Subcutaneous abdominal adipose tissue (tissue), 5 donors: ENCODE data around the gene IL10RA.

Experiments used
- H3K27ac ChIP-seq: one replicate; pipeline ENCODE4 v1.7.0; 2013; ENCODE audit warnings: low read depth, mild to moderate bottlenecking, inconsistent platforms, low read length, moderate library complexity
- H3K27me3 ChIP-seq, 5 donors: one replicate each; pipeline ENCODE4 v1.7.0; 2013; ENCODE audit warnings: low read length in 5 of 5, inconsistent platforms in 1 of 5; ENCODE audit not compliant: control insufficient read depth in 5 of 5, insufficient read depth in 4 of 5
- H3K36me3 ChIP-seq, 5 donors: one replicate each; pipeline ENCODE4 v1.7.0; 2013; ENCODE audit warnings: low read length in 5 of 5; ENCODE audit not compliant: control insufficient read depth in 5 of 5, insufficient read depth in 5 of 5
- H3K4me1 ChIP-seq, 5 donors: one replicate each; pipeline ENCODE4 v1.7.0; 2013; ENCODE audit warnings: low read length in 5 of 5, mild to moderate bottlenecking in 3 of 5, moderate library complexity in 1 of 5; ENCODE audit not compliant: control insufficient read depth in 5 of 5, insufficient read depth in 5 of 5
- H3K4me3 ChIP-seq, 5 donors: one replicate each; pipeline ENCODE4 v1.7.0; 2013; ENCODE audit warnings: low read length in 5 of 5, low read depth in 1 of 5
- H3K9ac ChIP-seq, 5 donors: one replicate each; pipeline ENCODE4 v1.7.0; 2013; ENCODE audit warnings: low read length in 5 of 5, mild to moderate bottlenecking in 4 of 5, moderate library complexity in 3 of 5
- H3K9me3 ChIP-seq, 5 donors: one replicate each; pipeline ENCODE4 v1.7.0; 2013; ENCODE audit warnings: low read length in 5 of 5; ENCODE audit not compliant: control insufficient read depth in 5 of 5
- donor health status: healthy.
- donor health status: healthy.
- donor health status: healthy.
- donor health status: healthy.
- donor health status: healthy.

Gene IL10RA

DNA sequence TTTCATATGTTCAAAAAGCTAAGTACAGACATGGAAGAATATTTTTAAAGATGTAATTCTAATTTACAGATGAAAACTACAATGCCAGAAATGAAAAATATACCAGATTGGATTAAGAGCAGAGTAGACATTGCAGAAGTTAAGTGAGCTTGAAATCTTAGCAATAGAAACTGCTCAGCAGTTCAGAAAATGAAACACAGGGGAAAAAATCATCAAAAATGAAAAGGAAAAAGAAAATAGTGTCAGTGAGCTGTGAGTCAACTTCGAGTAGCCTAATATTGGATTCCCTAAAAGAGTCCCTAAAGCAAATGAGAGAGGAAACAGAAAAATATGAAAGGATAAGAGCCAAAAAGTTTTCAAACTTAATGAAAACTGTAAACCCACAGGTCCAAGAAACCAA, 25.8 kb upstream of the IL10RA start:
- Histone ChIP-seq H3K4me1 (no peaks in the 10 kb centered on the region), H3K27me3 (peaks cover 0 to 3% (median 0%) of the 10 kb centered on the region in 5 donors), H3K36me3 (no peaks in the 10 kb centered on the region), H3K9me3 (no peaks in the 10 kb centered on the region), H3K9ac (no peak overlapping the region), H3K4me3 (no peak overlapping the region), H3K27ac (no peak overlapping the region)

DNA sequence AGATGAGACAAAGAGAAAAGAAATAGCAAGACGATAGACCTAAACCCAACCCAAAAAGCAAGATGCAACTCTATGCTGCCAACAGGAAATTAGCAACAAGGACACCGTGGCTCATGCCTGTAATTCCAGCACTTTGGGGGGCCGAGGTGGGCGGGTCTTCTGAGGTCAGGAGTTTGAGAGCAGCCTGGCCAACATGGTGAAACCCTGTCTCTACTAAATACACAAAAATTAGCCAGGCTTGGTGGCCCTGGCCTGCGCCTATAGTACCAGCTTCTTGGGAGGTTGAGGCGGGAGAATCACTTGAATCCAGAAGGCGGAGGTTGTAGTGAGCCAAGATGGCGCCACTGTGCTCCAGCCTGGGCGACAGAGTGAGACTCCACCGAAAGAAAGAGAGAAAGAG, 24.3 kb upstream of the IL10RA start:
- no peak overlapping the region for H3K9ac ChIP-seq
- no peaks in the 10 kb centered on the region for H3K36me3 ChIP-seq
- H3K9me3 ChIP-seq: no peaks in the 10 kb centered on the region
- H3K27me3 ChIP-seq: peaks cover 0 to 3% (median 0%) of the 10 kb centered on the region in 5 donors
- no peaks in the 10 kb centered on the region for H3K4me1 ChIP-seq
- H3K27ac ChIP-seq: no peak overlapping the region
- no peak overlapping the region for H3K4me3 ChIP-seq

DNA sequence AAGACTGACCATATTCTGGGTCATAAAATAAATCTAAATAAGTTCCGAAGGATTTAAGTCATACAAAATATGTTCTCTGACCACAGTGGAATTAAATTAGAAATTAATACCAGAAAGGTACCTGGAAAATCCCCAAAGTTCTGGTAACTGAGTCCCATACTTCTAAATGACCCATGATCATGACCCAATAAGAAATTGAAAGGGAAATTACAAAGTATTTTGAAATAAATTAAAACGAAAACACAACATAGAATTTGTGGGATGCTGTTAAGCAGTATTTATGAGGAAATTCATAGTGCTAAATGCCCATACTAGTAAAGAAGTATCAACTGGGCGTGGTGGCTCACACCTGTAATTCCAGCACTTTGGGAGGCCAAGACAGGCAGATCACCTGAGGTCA, 23.4 kb upstream of the IL10RA start:
- no peak overlapping the region for H3K27ac ChIP-seq
- H3K27me3 ChIP-seq: peaks cover 0 to 3% (median 0%) of the 10 kb centered on the region in 5 donors
- H3K36me3 ChIP-seq: no peaks in the 10 kb centered on the region
- no peak overlapping the region for H3K9ac ChIP-seq
- H3K9me3 ChIP-seq: no peaks in the 10 kb centered on the region
- no peak overlapping the region for H3K4me3 ChIP-seq
- H3K4me1 ChIP-seq: no peaks in the 10 kb centered on the region

DNA sequence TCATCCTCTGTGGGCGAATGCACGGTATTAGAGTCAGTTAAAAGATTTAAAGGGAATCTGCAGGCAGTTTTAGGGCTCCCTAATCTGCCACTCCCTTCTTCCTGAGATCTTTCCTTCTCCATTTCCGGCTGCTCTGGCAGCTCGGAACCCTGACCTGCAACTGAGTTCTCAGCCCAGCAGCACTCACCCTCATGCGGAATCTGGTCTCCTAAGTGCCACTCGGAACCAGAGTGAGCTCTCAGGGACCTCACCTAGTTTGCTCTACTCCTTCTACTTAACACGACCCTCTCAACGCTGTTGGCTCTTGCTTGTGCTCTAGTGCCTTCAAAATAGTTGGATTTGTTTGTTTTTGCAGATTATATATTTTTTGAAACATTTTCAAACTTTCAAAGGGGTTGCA, 19.3 kb upstream of the IL10RA start:
- Histone ChIP-seq H3K4me1 (peaks cover 0 to 10% (median 0%) of the 10 kb centered on the region in 5 donors), H3K36me3 (no peaks in the 10 kb centered on the region), H3K9me3 (no peaks in the 10 kb centered on the region), H3K27me3 (peaks cover 0 to 9% (median 0%) of the 10 kb centered on the region in 5 donors), H3K9ac (no peak overlapping the region), H3K27ac (no peak overlapping the region), H3K4me3 (no peak overlapping the region)

DNA sequence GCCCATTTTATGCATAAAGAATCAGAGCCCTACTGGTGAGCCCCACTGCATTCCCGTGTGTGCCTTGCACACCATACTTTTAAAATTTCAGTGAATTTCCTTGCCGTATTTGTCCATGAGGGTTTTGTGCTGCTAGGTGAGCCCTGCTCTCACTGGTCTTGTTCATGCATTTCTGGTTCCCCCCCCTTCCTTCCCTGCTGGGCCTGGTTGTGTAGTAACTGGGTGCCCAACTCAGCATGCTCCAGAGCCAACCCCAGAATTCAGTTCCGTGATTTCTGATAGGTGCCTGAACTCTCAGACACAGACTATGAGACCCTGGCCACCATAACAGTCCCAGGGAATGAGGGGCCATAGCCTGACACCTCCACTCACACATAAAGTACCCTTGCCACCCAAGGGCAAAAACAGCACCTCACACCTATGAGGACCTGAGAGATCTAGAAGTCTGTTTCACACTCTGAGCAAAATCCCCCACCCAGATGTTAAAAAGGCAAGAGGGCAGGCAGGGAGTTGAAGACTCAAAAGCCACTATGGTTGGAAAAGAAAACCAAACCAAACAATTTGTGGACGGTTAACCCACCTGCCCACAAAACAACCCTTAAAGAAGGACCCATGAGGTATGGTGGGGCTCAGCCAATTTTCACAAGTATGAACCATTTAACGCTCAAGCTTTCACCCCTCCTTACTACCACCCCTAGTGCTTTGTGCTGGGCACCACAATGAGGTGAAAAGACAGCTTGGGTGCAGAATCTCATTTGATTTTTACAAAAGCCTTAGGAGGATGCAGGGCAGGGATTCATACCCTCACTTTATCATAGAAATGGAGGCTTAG, 16.8 kb upstream of the IL10RA start:
- H3K9me3 ChIP-seq: no peaks in the 10 kb centered on the region
- no peak overlapping the region for H3K27ac ChIP-seq
- H3K9ac ChIP-seq: no peak overlapping the region
- H3K36me3 ChIP-seq: no peaks in the 10 kb centered on the region
- peaks cover 0 to 20% (median 4%) of the 10 kb centered on the region in 5 donors for H3K4me1 ChIP-seq
- no peak overlapping the region for H3K4me3 ChIP-seq
- peaks cover 0 to 12% (median 0%) of the 10 kb centered on the region in 5 donors for H3K27me3 ChIP-seq

DNA sequence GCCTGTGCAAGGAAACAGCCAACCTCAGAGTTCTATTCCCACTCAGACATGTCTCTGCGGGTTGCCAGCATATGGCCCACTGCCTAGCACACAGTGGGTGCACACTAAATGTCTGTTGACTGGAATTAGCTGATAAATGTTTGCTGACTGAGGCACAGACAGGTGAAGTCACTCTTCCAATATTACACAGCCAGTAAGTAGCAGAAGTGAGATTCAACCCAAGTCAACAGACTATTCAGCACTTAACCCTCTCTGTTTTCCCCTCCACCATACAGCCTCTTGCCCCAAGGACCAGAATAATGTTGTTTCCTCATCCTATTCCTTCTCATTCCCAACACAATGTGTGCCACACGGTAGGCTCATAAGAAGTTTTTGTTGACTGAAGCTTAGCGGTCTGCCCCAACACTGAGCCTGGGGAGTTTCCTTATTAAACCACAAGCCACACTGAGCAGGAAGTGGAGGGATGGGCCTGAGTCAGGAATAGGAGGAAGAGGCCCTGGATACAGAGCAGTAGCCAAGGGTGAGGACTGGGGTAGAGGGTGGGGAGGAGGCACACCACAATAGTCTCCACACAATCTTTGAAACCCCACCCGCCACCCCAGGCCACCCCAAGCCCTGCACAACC, 15.7 kb upstream of the IL10RA start:
- Histone ChIP-seq H3K4me1 (peaks cover 0 to 20% (median 4%) of the 10 kb centered on the region in 5 donors), H3K9me3 (no peaks in the 10 kb centered on the region), H3K9ac (no peak overlapping the region), H3K36me3 (no peaks in the 10 kb centered on the region), H3K27ac (no peak overlapping the region), H3K4me3 (no peak overlapping the region), H3K27me3 (peaks cover 0 to 12% (median 0%) of the 10 kb centered on the region in 5 donors)

DNA sequence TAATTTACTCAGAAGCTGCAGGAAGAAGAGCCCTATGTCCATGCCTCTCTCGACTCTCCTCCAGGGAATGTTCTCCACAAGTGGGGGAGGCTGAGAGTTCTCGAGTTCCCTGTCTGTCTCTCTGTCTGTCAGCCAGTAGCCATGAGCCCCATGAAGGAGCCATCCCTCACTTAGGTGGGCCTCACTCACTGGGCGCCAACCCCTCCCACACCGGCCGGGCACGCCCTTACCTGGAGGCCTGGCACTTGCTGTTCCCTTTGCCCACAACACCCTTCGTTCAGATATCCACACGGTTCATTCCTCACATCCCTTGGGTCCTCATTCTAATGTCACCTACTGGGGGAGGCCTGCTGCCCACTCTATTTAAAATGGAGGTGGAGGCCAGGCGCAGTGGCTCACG, 14.2 kb upstream of the IL10RA start:
- Histone ChIP-seq H3K27ac (no peak overlapping the region), H3K36me3 (no peaks in the 10 kb centered on the region), H3K27me3 (peaks cover 0 to 12% (median 0%) of the 10 kb centered on the region in 5 donors), H3K4me1 (peaks cover 0 to 31% (median 4%) of the 10 kb centered on the region in 5 donors), H3K9ac (no peak overlapping the region), H3K4me3 (no peak overlapping the region), H3K9me3 (no peaks in the 10 kb centered on the region)

DNA sequence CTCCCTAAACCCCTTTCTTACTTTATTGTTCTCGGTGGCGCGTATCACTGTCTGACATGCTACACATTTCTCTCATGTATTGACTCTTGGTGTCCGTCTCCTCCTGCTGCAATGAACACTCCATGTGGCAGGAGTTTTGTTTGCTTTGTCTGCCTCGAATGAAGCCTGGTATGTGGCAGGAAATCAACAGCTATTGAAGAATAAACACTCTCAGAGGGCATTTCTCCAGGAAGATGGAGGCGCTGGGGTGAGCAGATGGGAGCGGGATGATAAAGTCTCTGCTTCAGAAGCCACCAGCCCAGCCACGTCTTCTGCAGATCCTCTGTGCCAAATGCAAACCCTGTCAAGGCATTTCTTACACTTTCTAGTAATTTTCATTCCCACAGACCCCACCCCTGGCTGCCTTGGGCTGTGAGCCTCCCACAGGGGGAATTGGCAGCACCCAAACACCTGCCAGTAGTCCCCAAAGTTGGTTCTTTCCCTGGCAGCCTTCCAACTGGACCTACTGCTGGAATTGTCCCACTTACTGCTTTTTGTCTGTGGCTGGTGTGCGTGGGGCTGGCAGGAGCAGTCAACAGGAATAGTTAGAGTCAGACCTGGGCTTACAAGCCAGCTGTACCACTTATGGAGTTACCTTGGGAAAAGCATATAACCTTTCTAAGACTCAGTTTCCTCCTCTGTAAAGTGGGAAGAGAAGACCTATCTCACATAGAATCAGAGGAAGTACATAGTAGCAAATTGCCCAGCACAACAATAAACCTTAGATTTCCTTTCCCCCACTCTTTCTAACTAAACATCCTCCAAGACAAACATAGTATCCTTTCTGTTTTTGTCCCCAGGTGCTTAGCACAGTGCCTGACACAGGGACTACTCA, 13.3 kb upstream of the IL10RA start:
- peaks cover 0 to 31% (median 4%) of the 10 kb centered on the region in 5 donors for H3K4me1 ChIP-seq
- peaks cover 0 to 12% (median 0%) of the 10 kb centered on the region in 5 donors for H3K27me3 ChIP-seq
- no peaks in the 10 kb centered on the region for H3K9me3 ChIP-seq
- H3K9ac ChIP-seq: no peak overlapping the region
- no peaks in the 10 kb centered on the region for H3K36me3 ChIP-seq
- no peak overlapping the region for H3K4me3 ChIP-seq
- no peak overlapping the region for H3K27ac ChIP-seq

DNA sequence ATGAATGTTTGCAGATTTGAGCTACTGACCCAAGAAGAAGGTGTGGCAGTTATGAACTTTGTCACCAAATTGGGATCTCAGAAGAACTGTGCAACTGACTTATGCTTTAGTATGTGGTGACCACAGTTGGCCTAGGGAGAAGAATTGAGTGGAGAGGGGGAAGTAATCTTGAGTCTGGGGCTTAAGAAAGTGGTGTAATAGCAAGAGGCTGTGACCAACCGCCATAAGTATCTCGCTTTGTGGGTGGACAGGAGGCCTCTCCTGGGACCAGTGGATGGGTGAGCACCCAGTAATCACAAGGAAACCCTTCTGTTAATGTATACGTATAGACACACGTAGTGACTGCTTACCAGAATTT, 12.7 kb upstream of the IL10RA start:
- Histone ChIP-seq H3K27ac (no peak overlapping the region), H3K9me3 (no peaks in the 10 kb centered on the region), H3K27me3 (peaks cover 0 to 12% (median 0%) of the 10 kb centered on the region in 5 donors), H3K4me1 (peaks cover 0 to 31% (median 4%) of the 10 kb centered on the region in 5 donors), H3K9ac (no peak overlapping the region), H3K36me3 (no peaks in the 10 kb centered on the region), H3K4me3 (no peak overlapping the region)
